B cell (primary cell): ENCODE measurements around the gene FOXB2.

Experiments used
- CTCF ChIP-seq: fragments of 200-600 bp; IDR thresholded peaks from one replicate; pipeline ENCODE4 v1.8.0; 2022; ENCODE audit warnings: antibody characterized with exemption, mild to moderate bottlenecking
- EZH2 ChIP-seq: IDR thresholded peaks from 2 replicates; pipeline ENCODE4 v1.6.1; 2012; ENCODE audit warnings: borderline replicate concordance, low read depth, mild to moderate bottlenecking, moderate library complexity, low read length; ENCODE audit not compliant: insufficient read depth, poor library complexity, severe bottlenecking

- no peak for TF ChIP-seq CTCF
- no peak for TF ChIP-seq EZH2
Measured at GRCh38 chr9:76988941-76989340, 30.5 kb upstream of the FOXB2 start.
